HG02943 (cell line): ENCODE data around the gene IL17B.

Experiments
- ATAC-seq: cut with Tn5 transposase; IDR thresholded peaks from one replicate; pipeline ENCODE4 v1.9.1; 2021; ENCODE audit warnings: mild to moderate bottlenecking, low read depth, moderate library complexity; ENCODE audit not compliant: unreplicated experiment

Gene IL17B

GRCh38 chr5:149328177-149328576 is 50.9 kb downstream of the IL17B start:
- no peak for ATAC-seq

GRCh38 chr5:149326611-149327010 is 52.5 kb downstream of the IL17B start:
- ATAC-seq = no peak

- no peak for ATAC-seq
These were observed 53.2 kb downstream of the IL17B start for GRCh38 chr5:149325894-149326293.

- no peak for ATAC-seq
These were observed 53.8 kb downstream of the IL17B start for GRCh38 chr5:149325166-149325735.

GRCh38 chr5:149324641-149325040 is 54.5 kb downstream of the IL17B start:
- no peak for ATAC-seq
